VCaP (cell line): ENCODE measurements around the gene CACNA1A.
"Not testable (repeated sequence)": the region's sequence is repeated elsewhere in the genome, so short reads cannot be mapped to it uniquely, and the experiment has no call there.

Experiments
- H3K27ac ChIP-seq: fragments of 450-650 bp; 2 replicates; pipeline ENCODE4 v1.5.1; 2017
- CTCF ChIP-seq: fragments of 450-650 bp; conservative IDR thresholded peaks from 2 replicates; pipeline ENCODE4 v1.5.1; 2017; ENCODE audit warnings: mild to moderate bottlenecking, moderate library complexity

CACNA1A gene

GRCh38 chr19:13437919-13438618 lies 68.2 kb downstream of the CACNA1A start:
- TF ChIP-seq CTCF = no peak
- no peak overlapping the region for H3K27ac ChIP-seq

GRCh38 chr19:13436352-13436751 lies 69.9 kb downstream of the CACNA1A start:
- no peak for TF ChIP-seq CTCF

GRCh38 chr19:13430790-13431582 lies 75.3 kb downstream of the CACNA1A start:
- peak; percentile 82 for TF ChIP-seq CTCF
- H3K27ac ChIP-seq = no peak overlapping the region

More at GRCh38 chr19:13436352-13436751, 69.9 kb downstream of the CACNA1A start:
- no peak overlapping the region for H3K27ac ChIP-seq

- TF ChIP-seq CTCF = no peak
- H3K27ac ChIP-seq = no peak overlapping the region
Measured at GRCh38 chr19:13429563-13429962, 76.7 kb downstream of the CACNA1A start.

GRCh38 chr19:13428352-13428751 lies 77.9 kb downstream of the CACNA1A start:
- peak; percentile 77 for TF ChIP-seq CTCF
- no peak overlapping the region for H3K27ac ChIP-seq

- no peak for TF ChIP-seq CTCF
- H3K27ac ChIP-seq = no peak overlapping the region
Measured at GRCh38 chr19:13427273-13428051, 78.8 kb downstream of the CACNA1A start.

- not testable (repeated sequence) for H3K27ac ChIP-seq
Measured at GRCh38 chr19:13425875-13426274, 80.4 kb downstream of the CACNA1A start.
